ENCODE data around the gene RPS19BP1. TPM values are rescaled to one million over a fixed set of nuclear protein-coding genes. Genes with fewer than 3 reads are reported as not detected.

Gene RPS19BP1
- total and polyA plus RNA-seq, 2 of the 8 experiments (the other 6 are each of a cell fraction or from before 2014, with no cell fraction given), result 77.9 to 97.9 TPM

DNA sequence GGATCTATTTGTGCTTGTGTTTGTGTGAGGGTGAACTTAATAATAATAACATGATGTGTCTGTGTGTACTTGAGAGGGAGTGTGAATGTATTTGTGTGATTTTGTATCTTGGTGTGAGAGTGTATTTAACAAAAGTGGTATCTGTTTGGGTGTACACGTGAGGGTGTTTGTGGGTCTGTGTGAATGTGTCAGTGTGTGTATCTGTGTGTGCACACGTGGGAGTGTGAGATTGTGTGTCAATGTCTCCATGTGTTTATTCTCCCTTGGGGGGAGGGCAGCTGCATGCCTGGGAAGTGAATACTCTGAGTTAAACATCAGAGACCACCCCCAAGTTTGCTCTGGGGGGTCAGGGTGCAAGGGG is 15.0 kb upstream of the RPS19BP1 start (continued):
- TF ChIP-seq, protein P1, sequence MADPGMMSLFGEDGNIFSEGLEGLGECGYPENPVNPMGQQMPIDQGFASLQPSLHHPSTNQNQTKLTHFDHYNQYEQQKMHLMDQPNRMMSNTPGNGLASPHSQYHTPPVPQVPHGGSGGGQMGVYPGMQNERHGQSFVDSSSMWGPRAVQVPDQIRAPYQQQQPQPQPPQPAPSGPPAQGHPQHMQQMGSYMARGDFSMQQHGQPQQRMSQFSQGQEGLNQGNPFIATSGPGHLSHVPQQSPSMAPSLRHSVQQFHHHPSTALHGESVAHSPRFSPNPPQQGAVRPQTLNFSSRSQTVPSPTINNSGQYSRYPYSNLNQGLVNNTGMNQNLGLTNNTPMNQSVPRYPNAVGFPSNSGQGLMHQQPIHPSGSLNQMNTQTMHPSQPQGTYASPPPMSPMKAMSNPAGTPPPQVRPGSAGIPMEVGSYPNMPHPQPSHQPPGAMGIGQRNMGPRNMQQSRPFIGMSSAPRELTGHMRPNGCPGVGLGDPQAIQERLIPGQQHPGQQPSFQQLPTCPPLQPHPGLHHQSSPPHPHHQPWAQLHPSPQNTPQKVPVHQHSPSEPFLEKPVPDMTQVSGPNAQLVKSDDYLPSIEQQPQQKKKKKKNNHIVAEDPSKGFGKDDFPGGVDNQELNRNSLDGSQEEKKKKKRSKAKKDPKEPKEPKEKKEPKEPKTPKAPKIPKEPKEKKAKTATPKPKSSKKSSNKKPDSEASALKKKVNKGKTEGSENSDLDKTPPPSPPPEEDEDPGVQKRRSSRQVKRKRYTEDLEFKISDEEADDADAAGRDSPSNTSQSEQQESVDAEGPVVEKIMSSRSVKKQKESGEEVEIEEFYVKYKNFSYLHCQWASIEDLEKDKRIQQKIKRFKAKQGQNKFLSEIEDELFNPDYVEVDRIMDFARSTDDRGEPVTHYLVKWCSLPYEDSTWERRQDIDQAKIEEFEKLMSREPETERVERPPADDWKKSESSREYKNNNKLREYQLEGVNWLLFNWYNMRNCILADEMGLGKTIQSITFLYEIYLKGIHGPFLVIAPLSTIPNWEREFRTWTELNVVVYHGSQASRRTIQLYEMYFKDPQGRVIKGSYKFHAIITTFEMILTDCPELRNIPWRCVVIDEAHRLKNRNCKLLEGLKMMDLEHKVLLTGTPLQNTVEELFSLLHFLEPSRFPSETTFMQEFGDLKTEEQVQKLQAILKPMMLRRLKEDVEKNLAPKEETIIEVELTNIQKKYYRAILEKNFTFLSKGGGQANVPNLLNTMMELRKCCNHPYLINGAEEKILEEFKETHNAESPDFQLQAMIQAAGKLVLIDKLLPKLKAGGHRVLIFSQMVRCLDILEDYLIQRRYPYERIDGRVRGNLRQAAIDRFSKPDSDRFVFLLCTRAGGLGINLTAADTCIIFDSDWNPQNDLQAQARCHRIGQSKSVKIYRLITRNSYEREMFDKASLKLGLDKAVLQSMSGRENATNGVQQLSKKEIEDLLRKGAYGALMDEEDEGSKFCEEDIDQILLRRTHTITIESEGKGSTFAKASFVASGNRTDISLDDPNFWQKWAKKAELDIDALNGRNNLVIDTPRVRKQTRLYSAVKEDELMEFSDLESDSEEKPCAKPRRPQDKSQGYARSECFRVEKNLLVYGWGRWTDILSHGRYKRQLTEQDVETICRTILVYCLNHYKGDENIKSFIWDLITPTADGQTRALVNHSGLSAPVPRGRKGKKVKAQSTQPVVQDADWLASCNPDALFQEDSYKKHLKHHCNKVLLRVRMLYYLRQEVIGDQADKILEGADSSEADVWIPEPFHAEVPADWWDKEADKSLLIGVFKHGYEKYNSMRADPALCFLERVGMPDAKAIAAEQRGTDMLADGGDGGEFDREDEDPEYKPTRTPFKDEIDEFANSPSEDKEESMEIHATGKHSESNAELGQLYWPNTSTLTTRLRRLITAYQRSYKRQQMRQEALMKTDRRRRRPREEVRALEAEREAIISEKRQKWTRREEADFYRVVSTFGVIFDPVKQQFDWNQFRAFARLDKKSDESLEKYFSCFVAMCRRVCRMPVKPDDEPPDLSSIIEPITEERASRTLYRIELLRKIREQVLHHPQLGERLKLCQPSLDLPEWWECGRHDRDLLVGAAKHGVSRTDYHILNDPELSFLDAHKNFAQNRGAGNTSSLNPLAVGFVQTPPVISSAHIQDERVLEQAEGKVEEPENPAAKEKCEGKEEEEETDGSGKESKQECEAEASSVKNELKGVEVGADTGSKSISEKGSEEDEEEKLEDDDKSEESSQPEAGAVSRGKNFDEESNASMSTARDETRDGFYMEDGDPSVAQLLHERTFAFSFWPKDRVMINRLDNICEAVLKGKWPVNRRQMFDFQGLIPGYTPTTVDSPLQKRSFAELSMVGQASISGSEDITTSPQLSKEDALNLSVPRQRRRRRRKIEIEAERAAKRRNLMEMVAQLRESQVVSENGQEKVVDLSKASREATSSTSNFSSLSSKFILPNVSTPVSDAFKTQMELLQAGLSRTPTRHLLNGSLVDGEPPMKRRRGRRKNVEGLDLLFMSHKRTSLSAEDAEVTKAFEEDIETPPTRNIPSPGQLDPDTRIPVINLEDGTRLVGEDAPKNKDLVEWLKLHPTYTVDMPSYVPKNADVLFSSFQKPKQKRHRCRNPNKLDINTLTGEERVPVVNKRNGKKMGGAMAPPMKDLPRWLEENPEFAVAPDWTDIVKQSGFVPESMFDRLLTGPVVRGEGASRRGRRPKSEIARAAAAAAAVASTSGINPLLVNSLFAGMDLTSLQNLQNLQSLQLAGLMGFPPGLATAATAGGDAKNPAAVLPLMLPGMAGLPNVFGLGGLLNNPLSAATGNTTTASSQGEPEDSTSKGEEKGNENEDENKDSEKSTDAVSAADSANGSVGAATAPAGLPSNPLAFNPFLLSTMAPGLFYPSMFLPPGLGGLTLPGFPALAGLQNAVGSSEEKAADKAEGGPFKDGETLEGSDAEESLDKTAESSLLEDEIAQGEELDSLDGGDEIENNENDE (IDR thresholded peaks at IDR 0.05; ENCODE audit: insufficient replicate concordance, low read length), result no peak
- TF ChIP-seq CHD1 (IDR thresholded peaks at IDR 0.05; ENCODE audit: low read depth, low read length) (no peak), JUND (IDR thresholded peaks at IDR 0.05; ENCODE audit: low read length) (no peak), GABPA (IDR thresholded peaks at IDR 0.05; ENCODE audit: borderline replicate concordance, insufficient read depth, low read length) (no peak), TEAD4 (IDR thresholded peaks at IDR 0.05; ENCODE audit: low read depth, low read length) (no peak), TAF7 (optimal IDR thresholded peaks at IDR 0.05; ENCODE audit: borderline replicate concordance, low read depth, low read length) (no peak)
